GM21723 (cell line): Measurements from ENCODE around the gene SLC1A2.

Source experiments
- ATAC-seq: cut with Tn5 transposase; IDR thresholded peaks from one replicate; pipeline ENCODE4 v1.9.1; 2021; ENCODE audit warnings: mild to moderate bottlenecking, moderate library complexity; ENCODE audit not compliant: unreplicated experiment

Gene SLC1A2

GRCh38 chr11:35419184-35419829, at the start of gene SLC1A2:
Gene SLC1A2 (minus strand): TSS chr11:35419558. CDS start chr11:35418966, 592 bp downstream.
- no peak for ATAC-seq

- ATAC-seq, result no peak
Observed at GRCh38 chr11:35466058-35466457, 46.7 kb upstream of the SLC1A2 start.

DNA sequence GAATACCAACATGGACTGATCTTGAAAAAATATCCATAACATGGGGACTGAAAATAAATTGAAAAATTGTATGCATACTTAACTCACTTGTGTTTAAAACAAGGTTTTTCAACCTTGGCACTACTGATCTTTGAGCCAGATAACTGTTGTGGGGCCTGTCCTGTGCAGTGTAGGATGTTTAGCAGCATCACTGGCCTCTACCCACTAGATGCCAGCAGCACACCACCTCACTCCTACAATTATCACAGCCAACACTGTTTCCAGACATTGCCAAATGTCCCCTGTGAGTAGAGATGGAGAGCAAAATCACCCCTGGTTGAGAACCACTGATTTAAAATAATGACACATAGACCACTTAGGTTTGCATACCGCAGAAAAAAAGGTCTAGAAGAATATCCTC, 45.0 kb upstream of the SLC1A2 start:
- ATAC-seq, result no peak

DNA sequence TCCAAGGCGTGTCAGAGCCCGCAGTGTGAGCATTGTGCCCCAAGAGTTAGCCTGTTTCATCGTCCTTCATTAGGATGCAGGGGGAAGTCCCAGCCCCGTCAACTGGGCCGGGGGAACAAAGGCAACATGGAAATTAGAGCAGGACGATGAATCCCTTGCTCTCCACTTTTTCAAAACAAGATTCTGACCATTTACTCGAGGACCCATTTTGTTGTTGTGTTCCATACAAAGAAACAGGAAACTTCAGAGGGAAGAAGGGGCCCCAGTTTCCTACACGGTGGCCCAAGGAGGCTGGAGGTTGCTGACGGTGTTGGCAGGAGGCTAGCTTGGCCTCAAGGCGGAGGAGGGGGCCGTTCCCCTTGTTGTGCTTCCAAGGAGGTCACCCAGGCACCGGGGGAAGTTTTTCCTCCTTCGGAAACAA, 44.0 kb upstream of the SLC1A2 start:
- no peak for ATAC-seq

GRCh38 chr11:35461917-35462538, 42.7 kb upstream of the SLC1A2 start:
- no peak for ATAC-seq

- ATAC-seq, result no peak
Observed at GRCh38 chr11:35459489-35459888, 40.1 kb upstream of the SLC1A2 start.

GRCh38 chr11:35458846-35459245, 39.5 kb upstream of the SLC1A2 start:
- no peak for ATAC-seq

DNA sequence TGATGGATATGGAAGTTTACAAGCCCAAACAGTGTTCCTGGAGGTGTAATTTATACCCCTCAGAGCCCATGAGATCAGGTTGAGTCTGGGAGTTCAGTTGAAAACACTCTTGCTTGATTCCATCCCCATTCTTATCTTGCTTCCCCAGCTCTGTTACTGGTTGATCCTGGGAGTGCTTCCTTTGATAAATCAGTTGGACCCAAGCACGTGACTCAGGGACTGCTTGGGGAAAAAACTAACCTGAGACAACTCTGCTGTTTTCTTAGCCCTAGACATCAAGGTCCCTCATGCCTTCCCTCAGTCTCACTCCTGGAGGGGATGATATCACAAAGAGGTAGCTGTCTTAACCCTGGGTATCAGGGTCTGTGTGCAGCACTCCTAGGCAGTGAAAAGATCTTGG, 35.0 kb upstream of the SLC1A2 start:
- ATAC-seq, result no peak

DNA sequence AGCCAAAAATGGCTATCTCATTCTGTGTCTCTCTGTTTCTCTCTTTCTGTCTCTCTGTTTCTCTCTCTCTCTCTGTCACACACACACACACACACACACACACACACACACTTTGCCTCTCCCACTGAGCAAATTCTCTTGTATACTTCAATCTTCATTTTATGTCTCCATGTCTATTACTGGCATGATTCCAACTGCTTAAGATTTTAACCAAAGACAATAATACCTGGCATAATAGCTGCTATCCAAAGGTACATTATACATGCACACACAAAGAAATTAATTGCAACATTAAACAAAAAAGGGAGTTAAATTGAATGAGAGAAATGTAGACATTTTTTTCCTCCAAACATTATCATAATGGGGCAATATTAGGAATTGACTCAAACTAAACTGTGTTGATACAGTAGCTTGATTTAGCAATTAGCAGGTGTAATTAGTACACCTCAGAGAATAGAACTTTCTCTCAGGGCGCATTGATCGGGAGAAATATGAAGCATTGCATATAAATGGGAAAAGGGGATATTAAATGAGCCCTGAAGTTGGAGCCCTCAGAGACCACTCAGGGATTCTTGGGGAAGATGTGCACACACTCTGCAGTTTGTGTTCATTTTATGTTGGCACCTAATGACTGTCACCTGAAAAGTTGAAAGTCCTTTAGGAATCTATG, 17.4 kb upstream of the SLC1A2 start:
- no peak for ATAC-seq

DNA sequence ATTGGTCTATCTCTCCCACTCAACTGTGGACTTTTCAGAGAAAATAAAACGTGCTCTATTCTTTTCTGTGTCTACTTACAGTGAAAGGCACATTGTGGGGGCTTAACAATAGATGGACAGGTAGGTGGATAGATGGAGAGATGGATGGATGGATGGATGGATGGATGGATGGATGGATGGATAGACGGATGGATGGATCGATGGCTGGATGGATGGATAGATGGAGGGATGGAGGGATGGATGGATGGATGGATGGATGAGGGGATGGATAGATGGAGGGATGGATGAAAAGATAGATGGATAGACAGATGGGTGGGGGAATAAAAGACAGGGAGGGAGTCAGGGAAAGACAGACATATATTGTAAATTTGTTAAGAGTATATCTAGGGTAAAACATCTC, 14.2 kb upstream of the SLC1A2 start:
- ATAC-seq, result no peak

DNA sequence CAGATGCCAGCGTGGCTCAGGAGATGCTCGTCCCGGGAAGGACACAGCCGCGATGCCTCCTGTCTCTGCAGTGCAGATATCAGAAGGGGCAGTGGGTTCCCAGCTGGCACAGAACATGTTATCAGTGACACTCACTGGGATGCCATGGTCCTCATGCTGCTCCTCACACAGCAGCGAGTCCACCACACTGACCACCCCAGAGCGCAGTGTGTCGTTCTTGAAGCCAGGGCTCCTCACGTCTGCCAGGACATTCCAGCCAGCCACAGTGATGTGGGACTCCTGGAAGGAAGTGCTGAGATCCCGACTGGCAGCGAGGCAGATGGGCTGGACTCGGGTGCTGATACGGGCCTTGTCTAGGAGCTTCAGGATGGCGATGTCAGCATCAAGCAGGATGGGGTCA, 13.1 kb upstream of the SLC1A2 start:
- ATAC-seq, result no peak

DNA sequence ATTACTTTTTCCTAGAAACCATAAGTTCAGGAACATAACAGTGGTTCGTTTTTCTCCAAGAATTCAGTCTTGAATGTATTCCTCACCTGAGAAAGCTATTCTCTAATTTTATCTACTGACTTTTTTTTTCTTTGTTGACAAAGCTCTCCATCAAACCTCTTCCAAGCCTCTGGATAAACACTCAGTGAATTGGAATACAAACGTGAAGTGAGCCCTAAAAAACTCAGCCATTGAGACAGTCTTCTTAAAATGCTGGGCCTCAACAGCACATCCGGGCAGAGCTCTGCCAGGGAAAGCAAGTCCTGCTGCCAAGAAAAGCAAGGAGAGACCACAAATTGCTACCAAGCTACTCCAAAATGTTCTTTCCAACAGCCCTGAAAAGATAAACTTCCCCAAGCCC, 7.7 kb upstream of the SLC1A2 start:
- ATAC-seq, result no peak

GRCh38 chr11:35426351-35426750, 7.0 kb upstream of the SLC1A2 start:
- ATAC-seq, result no peak

- no peak for ATAC-seq
Observed at GRCh38 chr11:35425603-35426212, 6.3 kb upstream of the SLC1A2 start.

- ATAC-seq, result no peak
Observed at GRCh38 chr11:35424157-35424940, 5.0 kb upstream of the SLC1A2 start.

DNA sequence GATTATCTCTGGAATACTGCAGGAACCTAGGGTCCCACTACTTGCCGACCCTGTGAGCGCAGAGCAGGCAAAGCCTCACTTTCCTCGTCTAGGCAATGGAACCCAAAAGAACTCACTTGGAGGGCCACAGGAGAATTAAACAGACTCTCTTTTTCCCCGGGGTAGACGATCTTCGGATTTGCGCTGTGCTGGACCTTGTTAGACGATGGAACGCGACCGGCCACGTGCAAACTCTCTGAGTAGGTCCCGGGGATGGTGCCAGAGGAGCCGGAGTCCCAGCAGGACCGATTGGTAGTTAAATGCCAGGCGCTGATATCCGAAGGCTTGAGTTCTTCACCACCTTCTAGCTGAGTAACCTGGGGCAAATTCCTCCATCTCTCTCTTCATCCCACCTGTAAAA, 1.0 kb upstream of the SLC1A2 start:
- no peak for ATAC-seq

- no peak for ATAC-seq
Observed at GRCh38 chr11:35419830-35420333, 524 bp upstream of the SLC1A2 start.

DNA sequence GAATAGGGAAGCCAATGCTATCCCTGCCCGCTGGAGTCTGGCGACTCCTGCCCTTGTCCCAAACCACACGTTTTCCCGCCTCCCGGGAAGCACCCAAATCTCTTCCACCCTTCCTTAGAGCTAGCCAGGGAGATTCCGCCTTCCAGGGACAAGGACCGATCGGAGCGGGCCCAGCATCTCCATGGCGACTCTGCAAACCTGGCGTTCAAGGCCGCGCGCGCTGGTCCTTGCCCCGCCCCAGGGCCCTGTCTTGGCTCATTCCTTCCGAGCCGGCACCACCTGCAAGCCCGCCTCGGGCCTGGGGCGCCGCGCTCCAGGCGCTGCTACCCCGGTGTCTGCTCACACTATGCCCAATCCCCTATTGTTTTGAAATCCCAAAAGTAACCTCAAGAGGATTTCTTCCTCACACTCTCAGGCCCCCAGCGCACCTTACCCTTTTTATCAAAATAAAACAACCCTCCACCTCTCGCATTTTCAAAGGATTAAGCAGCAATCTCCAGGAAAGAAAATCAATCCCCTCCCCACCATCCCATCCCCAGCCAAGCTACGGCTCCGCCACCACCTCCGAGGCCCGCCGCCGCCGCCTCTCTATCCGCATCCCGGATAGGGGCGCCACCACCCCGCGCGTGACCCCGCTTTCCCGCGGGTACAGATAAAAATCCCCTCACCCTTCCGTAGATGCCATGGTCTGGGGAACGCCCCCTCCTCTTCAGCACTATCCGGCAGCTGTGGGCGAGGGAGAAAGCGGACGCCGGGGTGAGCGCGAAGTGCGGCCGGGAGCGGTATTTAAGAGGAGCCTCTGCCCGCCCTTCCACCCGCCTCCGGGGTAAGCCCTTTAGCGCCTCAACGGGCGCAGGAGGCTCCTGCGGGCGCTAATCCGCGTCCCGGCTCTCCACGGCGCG, 825 bp downstream of the SLC1A2 start:
- no peak for ATAC-seq

DNA sequence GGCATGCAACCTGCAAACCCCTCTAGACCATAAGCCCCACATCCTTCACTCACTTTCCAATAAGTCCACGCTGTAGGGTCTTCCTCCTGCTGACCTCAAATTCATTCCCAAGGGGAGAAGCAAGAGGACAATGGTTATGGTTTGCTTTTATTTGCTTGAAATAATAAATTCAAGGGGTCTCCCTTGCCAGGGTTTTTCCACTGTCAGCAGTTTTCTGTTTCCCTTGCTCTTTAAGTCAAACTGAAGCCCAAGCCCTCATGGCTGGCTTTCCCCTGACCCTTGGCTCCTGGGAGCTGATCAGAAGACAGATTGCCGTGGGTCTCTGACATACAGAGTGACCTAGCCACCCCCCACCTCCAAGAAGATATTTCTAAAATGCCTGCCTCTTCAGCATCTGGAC, 3.9 kb downstream of the SLC1A2 start:
- no peak for ATAC-seq

- ATAC-seq, result no peak
Observed at GRCh38 chr11:35414776-35415175, 4.6 kb downstream of the SLC1A2 start.
